Measurements from ENCODE around the gene CCNC. TPM values are rescaled to one million over a fixed set of nuclear protein-coding genes. Genes with fewer than 3 reads are reported as not detected.

The CCNC gene
- total RNA-seq, 1 experiment from 2014 or later, result 76.5 TPM

GRCh38 chr6:99609905-99610489, 41.5 kb upstream of the CCNC start:
- H3K9me3 Mint-ChIP-seq (ENCODE audit: unreplicated experiment), result no peaks in the 10 kb centered on the region
- H3K36me3 Mint-ChIP-seq (ENCODE audit: insufficient read depth, unreplicated experiment), result no peaks in the 10 kb centered on the region
- TF ChIP-seq CTCF (IDR thresholded peaks at IDR 0.05; ENCODE audit: unreplicated experiment), result no peak
- no peak for DNase-seq (ENCODE audit: unreplicated experiment)
- POLR2A ChIA-PET, result interaction anchor here (1.6 kb wide), 1 partner anchor 41 kb away, joined by 6 read pairs; the partner anchor contains the start of gene CCNC
- H3K4me3 Mint-ChIP-seq (ENCODE audit: unreplicated experiment), result no peak overlapping the region
- H3K4me1 Mint-ChIP-seq (ENCODE audit: insufficient read depth, unreplicated experiment), result no peaks in the 10 kb centered on the region
- peaks cover 62% of the 10 kb centered on the region for H3K27me3 Mint-ChIP-seq (ENCODE audit: insufficient read depth, unreplicated experiment)
- intact Hi-C loops (cut with micrococcal nuclease), result no loop called here
- no peak overlapping the region for H3K27ac Mint-ChIP-seq (ENCODE audit: low read depth, unreplicated experiment)
- CTCF ChIA-PET, result interaction anchor here (0.7 kb wide), 1 partner anchor 89 kb away, joined by 5 read pairs; no protein-coding TSS in a partner anchor
- BruUV-seq (replicated peaks), result no TSS peak

GRCh38 chr6:99608886-99609482, 40.5 kb upstream of the CCNC start:
- POLR2A ChIA-PET, result interaction anchor here (1.2 kb wide), 1 partner anchor 33 kb away, joined by 3 read pairs; no protein-coding TSS in a partner anchor

GRCh38 chr6:99608059-99608885, 39.8 kb upstream of the CCNC start:
- H3K27me3 Mint-ChIP-seq (ENCODE audit: insufficient read depth, unreplicated experiment), result peaks cover 62% of the 10 kb centered on the region
- no peak for DNase-seq (ENCODE audit: unreplicated experiment)
- no peaks in the 10 kb centered on the region for H3K36me3 Mint-ChIP-seq (ENCODE audit: insufficient read depth, unreplicated experiment)
- no peak overlapping the region for H3K27ac Mint-ChIP-seq (ENCODE audit: low read depth, unreplicated experiment)
- TF ChIP-seq CTCF (IDR thresholded peaks at IDR 0.05; ENCODE audit: unreplicated experiment), result no peak
- H3K4me3 Mint-ChIP-seq (ENCODE audit: unreplicated experiment), result no peak overlapping the region
- no peaks in the 10 kb centered on the region for H3K9me3 Mint-ChIP-seq (ENCODE audit: unreplicated experiment)
- ChIA-PET CTCF (interaction anchor here (1.8 kb wide), 1 partner anchor 15 kb away, joined by 5 read pairs; no protein-coding TSS in a partner anchor), POLR2A (interaction anchor here (1.2 kb wide), 1 partner anchor 34 kb away, joined by 3 read pairs; no protein-coding TSS in a partner anchor)
- intact Hi-C loops (cut with micrococcal nuclease), result no loop called here
- BruUV-seq (replicated peaks), result no TSS peak
- no peaks in the 10 kb centered on the region for H3K4me1 Mint-ChIP-seq (ENCODE audit: insufficient read depth, unreplicated experiment)

More at GRCh38 chr6:99608886-99609482, 40.5 kb upstream of the CCNC start:
- no TSS peak for BruUV-seq (replicated peaks)
- DNase-seq (ENCODE audit: unreplicated experiment), result no peak
- no peak for TF ChIP-seq CTCF (IDR thresholded peaks at IDR 0.05; ENCODE audit: unreplicated experiment)
- no peaks in the 10 kb centered on the region for H3K4me1 Mint-ChIP-seq (ENCODE audit: insufficient read depth, unreplicated experiment)
- no peaks in the 10 kb centered on the region for H3K36me3 Mint-ChIP-seq (ENCODE audit: insufficient read depth, unreplicated experiment)
- peaks cover 60% of the 10 kb centered on the region for H3K27me3 Mint-ChIP-seq (ENCODE audit: insufficient read depth, unreplicated experiment)
- H3K4me3 Mint-ChIP-seq (ENCODE audit: unreplicated experiment), result no peak overlapping the region
- intact Hi-C loops (cut with micrococcal nuclease), result no loop called here
- no peaks in the 10 kb centered on the region for H3K9me3 Mint-ChIP-seq (ENCODE audit: unreplicated experiment)
- CTCF ChIA-PET, result no interaction called here
- no peak overlapping the region for H3K27ac Mint-ChIP-seq (ENCODE audit: low read depth, unreplicated experiment)

All from MCF 10A (cell line).